Lung microvascular endothelial cell (primary cell): ENCODE results near the gene PFN2. TPM values are rescaled to one million over a fixed set of nuclear protein-coding genes. Genes with fewer than 3 reads are reported as not detected.

Experiments
- DNase-seq, 2 donors: peaks; one replicate each; pipeline versions ENCODE4 v3.0.0 to v3.0.0-alpha.2; 2010; ENCODE audit warnings: low read depth in 2 of 2
- total RNA-seq: library from RNA; depleted of rRNA; stranded (reverse); fragments of >200 nt; gene quantifications from 2 replicates; pipeline ENCODE4 v1.2.1, GENCODE V29; 2014

Gene PFN2
- total RNA-seq, 1 donor from 2014 or later: 4.2 TPM

GRCh38 chr3:149919509-149919908 is 51.2 kb downstream of the PFN2 start:
- DNase-seq: no peak

GRCh38 chr3:149917124-149917667 is 53.5 kb downstream of the PFN2 start:
- DNase-seq: no peak

Other genes starting within 250 kb of the PFN2 start
- gene COMMD2, start 218.4 kb downstream of the PFN2 start, total RNA-seq: 19.2 and 22.8 TPM in 2 replicates
- gene ANKUB1, start 178.3 kb downstream of the PFN2 start, total RNA-seq: not detected in 2 replicates
- gene RNF13, start 157.7 kb downstream of the PFN2 start, total RNA-seq: 51.0 and 88.3 TPM in 2 replicates